ENCODE data around the gene NUP93. TPM values are rescaled to one million over a fixed set of nuclear protein-coding genes. Genes with fewer than 3 reads are reported as not detected.

NUP93 gene
- total RNA-seq, 1 donor from 2014 or later = 50.0 TPM

DNA sequence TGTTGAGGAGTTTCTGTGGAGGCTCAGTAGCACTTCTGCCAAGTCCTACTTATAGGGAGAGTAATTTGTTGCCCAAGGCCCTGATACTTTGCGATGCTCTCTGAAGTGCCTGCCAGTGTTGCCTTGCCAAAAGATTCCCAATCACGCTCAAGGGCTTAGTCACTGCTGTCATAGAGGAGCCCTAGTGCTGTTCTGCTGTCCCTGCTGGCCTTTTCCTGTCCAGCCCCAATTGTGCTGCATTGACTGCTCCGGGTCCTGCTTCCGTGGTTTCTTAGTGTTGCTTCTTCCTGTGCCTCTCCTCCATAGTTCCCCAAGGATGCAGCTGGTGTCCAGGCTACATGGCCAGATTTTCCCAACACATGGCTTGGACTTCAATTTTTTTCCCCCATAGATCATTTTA, 13.9 kb downstream of the NUP93 start:
- H3K4me1 Mint-ChIP-seq (ENCODE audit: low read depth) = peaks cover 68% of the 10 kb centered on the region

DNA sequence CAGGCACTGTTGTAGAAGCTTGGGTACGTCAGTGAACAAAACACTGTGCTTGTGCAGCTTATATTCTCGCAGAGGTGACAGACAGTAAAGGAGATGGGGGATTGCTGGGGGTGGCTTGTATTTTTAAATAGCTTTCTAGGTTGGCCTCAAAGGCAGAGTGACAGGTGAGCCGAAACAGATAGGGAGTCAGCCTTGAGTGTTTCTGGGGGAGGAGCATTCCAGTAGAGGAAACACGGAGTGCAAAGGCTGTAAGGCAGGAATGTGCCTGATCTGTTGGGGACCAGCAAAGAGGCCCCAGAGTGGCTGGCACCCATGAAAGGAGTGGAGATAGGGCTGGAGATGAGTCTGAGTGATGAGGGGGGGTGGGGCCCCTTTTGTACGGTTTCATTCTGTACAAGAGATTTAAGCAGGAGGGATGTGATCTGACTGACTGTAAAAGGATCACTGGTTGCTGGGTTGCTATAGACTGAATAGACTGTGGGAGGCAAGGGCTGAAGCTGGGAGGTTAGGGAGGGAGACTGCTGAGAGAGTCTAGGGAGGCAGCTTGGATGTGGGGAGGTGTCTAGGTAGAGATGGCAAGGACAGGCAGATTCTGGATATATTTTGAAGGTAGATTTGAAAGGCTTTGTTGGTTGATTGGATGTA, 15.2 kb downstream of the NUP93 start:
- TF ChIP-seq, protein P1, sequence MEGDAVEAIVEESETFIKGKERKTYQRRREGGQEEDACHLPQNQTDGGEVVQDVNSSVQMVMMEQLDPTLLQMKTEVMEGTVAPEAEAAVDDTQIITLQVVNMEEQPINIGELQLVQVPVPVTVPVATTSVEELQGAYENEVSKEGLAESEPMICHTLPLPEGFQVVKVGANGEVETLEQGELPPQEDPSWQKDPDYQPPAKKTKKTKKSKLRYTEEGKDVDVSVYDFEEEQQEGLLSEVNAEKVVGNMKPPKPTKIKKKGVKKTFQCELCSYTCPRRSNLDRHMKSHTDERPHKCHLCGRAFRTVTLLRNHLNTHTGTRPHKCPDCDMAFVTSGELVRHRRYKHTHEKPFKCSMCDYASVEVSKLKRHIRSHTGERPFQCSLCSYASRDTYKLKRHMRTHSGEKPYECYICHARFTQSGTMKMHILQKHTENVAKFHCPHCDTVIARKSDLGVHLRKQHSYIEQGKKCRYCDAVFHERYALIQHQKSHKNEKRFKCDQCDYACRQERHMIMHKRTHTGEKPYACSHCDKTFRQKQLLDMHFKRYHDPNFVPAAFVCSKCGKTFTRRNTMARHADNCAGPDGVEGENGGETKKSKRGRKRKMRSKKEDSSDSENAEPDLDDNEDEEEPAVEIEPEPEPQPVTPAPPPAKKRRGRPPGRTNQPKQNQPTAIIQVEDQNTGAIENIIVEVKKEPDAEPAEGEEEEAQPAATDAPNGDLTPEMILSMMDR (IDR thresholded peaks at IDR 0.05) = no peak

More for the DNA sequence above, 13.9 kb downstream of the NUP93 start:
- TF ChIP-seq, protein P1 (IDR thresholded peaks at IDR 0.05) = no peak
- DNase-seq (ENCODE audit: low spot score) = no peak
- H3K4me3 Mint-ChIP-seq (ENCODE audit: unreplicated experiment) = no peak overlapping the region
- H3K36me3 Mint-ChIP-seq (ENCODE audit: low read depth) = no peaks in the 10 kb centered on the region
- no peaks in the 10 kb centered on the region for H3K27me3 Mint-ChIP-seq (ENCODE audit: low read depth)
- no peaks in the 10 kb centered on the region for H3K9me3 Mint-ChIP-seq (ENCODE audit: low read depth)
- H3K27ac Mint-ChIP-seq (ENCODE audit: unreplicated experiment) = peak overlapping the region; percentile 43

DNA sequence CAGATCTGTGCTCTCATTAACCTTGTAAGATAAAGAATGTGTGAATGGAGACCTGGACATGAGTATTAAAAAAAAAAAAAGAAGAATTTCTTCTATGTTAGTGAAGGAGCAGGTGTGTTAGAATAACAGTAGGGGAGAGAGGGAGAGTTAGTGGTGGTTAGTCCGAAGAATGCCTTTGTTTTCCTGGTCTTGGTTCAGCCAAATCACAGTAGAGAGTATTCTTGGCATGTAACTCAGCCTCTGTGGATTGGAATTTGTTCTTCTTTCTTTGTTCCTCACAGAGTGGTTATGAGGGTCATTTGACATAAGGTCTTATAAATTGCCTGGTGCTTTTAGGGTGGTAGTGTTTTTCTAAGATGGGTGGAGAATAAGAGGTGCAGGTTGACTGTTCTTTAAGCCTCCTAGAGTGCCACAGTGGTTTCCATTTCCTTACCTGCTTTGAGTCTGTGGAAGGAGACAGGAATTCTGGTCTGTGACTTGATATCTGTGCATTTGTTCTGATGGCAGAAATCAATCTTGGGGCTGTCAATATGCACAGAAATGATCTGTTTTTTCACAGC, 17.6 kb downstream of the NUP93 start:
- Mint-ChIP-seq H3K36me3 (ENCODE audit: low read depth) (no peaks in the 10 kb centered on the region), H3K4me1 (ENCODE audit: low read depth) (peaks cover 78% of the 10 kb centered on the region), H3K27me3 (ENCODE audit: low read depth) (no peaks in the 10 kb centered on the region), H3K4me3 (ENCODE audit: unreplicated experiment) (no peak overlapping the region), H3K27ac (ENCODE audit: unreplicated experiment) (peak overlapping the region; percentile 30), H3K9me3 (ENCODE audit: low read depth) (no peaks in the 10 kb centered on the region)
- no peak for DNase-seq (ENCODE audit: low spot score)
- TF ChIP-seq, protein P1 (IDR thresholded peaks at IDR 0.05) = no peak

More for the DNA sequence above, 15.2 kb downstream of the NUP93 start:
- Mint-ChIP-seq H3K4me3 (ENCODE audit: unreplicated experiment) (no peak overlapping the region), H3K27me3 (ENCODE audit: low read depth) (no peaks in the 10 kb centered on the region), H3K4me1 (ENCODE audit: low read depth) (peaks cover 81% of the 10 kb centered on the region), H3K9me3 (ENCODE audit: low read depth) (no peaks in the 10 kb centered on the region), H3K27ac (ENCODE audit: unreplicated experiment) (peak overlapping the region; percentile 18), H3K36me3 (ENCODE audit: low read depth) (no peaks in the 10 kb centered on the region)
- no peak for DNase-seq (ENCODE audit: low spot score)

DNA sequence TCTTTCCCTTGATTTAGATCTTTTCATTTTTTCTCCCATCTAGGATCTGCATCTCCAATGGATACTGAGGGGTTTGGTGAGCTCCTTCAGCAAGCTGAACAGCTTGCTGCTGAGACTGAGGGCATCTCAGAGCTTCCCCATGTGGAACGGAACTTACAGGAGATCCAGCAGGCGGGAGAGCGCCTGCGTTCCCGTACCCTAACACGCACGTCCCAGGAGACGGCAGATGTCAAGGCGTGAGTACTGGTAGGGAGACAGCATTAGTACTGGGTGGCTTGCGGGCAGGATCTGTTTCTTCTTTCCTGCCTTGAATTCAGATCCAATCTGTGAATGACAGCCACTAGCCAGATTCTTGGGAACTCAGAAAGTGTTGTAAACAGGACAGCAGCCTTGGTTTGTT, 18.3 kb downstream of the NUP93 start:
- Mint-ChIP-seq H3K4me3 (ENCODE audit: unreplicated experiment) (no peak overlapping the region), H3K27me3 (ENCODE audit: low read depth) (no peaks in the 10 kb centered on the region), H3K4me1 (ENCODE audit: low read depth) (peaks cover 73% of the 10 kb centered on the region), H3K36me3 (ENCODE audit: low read depth) (no peaks in the 10 kb centered on the region), H3K27ac (ENCODE audit: unreplicated experiment) (no peak overlapping the region), H3K9me3 (ENCODE audit: low read depth) (no peaks in the 10 kb centered on the region)
- no peak for DNase-seq (ENCODE audit: low spot score)
- TF ChIP-seq, protein P1 (IDR thresholded peaks at IDR 0.05) = no peak

DNA sequence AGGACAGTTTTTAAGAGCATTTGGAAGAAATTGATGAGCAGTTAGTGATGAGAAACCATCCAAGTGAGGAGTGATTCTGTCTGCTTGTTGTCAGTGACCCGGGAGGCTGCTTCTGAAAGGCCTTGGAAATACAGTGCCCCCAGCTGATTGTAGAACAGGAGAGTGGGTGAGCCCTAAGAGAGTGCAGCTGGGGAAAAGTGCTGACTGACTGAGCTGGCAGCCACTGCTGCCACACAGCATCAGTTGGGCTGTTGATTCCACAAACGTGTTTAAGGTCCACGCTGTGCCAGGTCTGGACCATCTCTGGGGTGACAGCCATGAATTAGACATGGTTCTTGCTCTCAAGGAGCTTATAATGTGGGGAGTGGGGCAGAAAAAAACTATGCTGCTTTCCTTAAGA, 18.9 kb downstream of the NUP93 start:
- Mint-ChIP-seq H3K36me3 (ENCODE audit: low read depth) (no peaks in the 10 kb centered on the region), H3K4me3 (ENCODE audit: unreplicated experiment) (no peak overlapping the region), H3K27ac (ENCODE audit: unreplicated experiment) (peak overlapping the region; percentile 93), H3K9me3 (ENCODE audit: low read depth) (no peaks in the 10 kb centered on the region), H3K4me1 (ENCODE audit: low read depth) (peaks cover 73% of the 10 kb centered on the region), H3K27me3 (ENCODE audit: low read depth) (no peaks in the 10 kb centered on the region)
- TF ChIP-seq, protein P1 (IDR thresholded peaks at IDR 0.05) = no peak
- no peak for DNase-seq (ENCODE audit: low spot score)
